ENCODE data around the gene TXLNB. TPM values are rescaled to one million over a fixed set of nuclear protein-coding genes. Genes with fewer than 3 reads are reported as not detected.
"Not testable (repeated sequence)": the region's sequence is repeated elsewhere in the genome, so short reads cannot be mapped to it uniquely, and the experiment has no call there.

Gene TXLNB
- total RNA-seq, 2 experiments from 2014 or later: 7.9 to 12.4 TPM

DNA sequence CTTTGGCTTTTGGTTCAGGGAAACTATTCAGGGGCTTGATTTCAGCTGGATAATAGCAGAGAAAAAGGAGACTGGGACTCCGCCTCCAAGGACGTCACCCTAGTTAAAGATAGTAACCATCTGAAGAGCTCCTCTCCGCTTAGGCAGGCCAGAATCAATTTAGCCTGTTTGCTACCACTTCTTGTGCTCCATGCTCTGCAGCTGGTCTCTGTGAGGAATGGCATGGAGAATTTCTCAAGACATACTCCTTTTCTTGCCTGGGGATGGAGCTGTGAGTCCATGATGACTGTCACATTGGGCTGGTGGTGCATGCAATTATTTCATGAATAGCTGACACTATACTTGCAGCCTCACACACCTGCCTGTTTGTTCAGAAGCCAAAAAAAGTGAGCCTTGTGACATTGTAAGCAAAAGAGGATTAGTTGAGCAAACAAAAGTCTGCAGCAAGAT is 61.4 kb downstream of the TXLNB start:
- ChIA-PET CTCF (ENCODE audit: unreplicated experiment) (interaction anchor here (0.5 to 1.6 kb wide), 9 partner anchors 10 to 1803 kb away, joined by 3 to 10 read pairs (median 5); no protein-coding TSS in a partner anchor), POLR2A (interaction anchor here (0.6 to 1.7 kb wide), 15 partner anchors 11 to 835 kb away, joined by 3 to 7 read pairs (median 4); partner anchors contain the start of gene CITED2)
- Histone ChIP-seq H3K36me3 (ENCODE audit: insufficient read depth, low read length) (peaks cover 16% of the 10 kb centered on the region), H3K4me1 (ENCODE audit: insufficient read depth, low read length, poor library complexity, severe bottlenecking) (peaks cover 26% of the 10 kb centered on the region), H2AFZ (ENCODE audit: low read length) (peak overlapping the region; percentile 54; the same call in 1 of the 2 replicates), H3K4me3 (ENCODE audit: low read depth, low read length, poor library complexity, severe bottlenecking) (no peak overlapping the region), H3K79me2 (ENCODE audit: insufficient read depth, low read depth, low read length) (no peaks in the 10 kb centered on the region), H3K9me3 (ENCODE audit: low read length) (peaks cover 32% of the 10 kb centered on the region), H3K9me2 (ENCODE audit: insufficient read depth, low read length) (no peaks in the 10 kb centered on the region), H3K27ac (ENCODE audit: low read depth, low read length, poor library complexity, severe bottlenecking) (peak overlapping the region; percentile 47), H3K4me2 (ENCODE audit: low read length) (peak overlapping the region; percentile 47), H4K20me1 (ENCODE audit: insufficient read depth, low read length) (no peaks in the 10 kb centered on the region)
- no TSS peak for BruUV-seq (replicated peaks)
- intact Hi-C loops (cut with micrococcal nuclease; ENCODE audit: unreplicated experiment): loop anchor here (1.0 kb wide), 2 partner anchors 134 to 140 kb away; no protein-coding TSS in a partner anchor
- TF ChIP-seq EZH2phosphoT487 (IDR thresholded peaks at IDR 0.05; ENCODE audit: borderline replicate concordance, low read depth, low read length): no peak
- TF ChIP-seq, protein P1, sequence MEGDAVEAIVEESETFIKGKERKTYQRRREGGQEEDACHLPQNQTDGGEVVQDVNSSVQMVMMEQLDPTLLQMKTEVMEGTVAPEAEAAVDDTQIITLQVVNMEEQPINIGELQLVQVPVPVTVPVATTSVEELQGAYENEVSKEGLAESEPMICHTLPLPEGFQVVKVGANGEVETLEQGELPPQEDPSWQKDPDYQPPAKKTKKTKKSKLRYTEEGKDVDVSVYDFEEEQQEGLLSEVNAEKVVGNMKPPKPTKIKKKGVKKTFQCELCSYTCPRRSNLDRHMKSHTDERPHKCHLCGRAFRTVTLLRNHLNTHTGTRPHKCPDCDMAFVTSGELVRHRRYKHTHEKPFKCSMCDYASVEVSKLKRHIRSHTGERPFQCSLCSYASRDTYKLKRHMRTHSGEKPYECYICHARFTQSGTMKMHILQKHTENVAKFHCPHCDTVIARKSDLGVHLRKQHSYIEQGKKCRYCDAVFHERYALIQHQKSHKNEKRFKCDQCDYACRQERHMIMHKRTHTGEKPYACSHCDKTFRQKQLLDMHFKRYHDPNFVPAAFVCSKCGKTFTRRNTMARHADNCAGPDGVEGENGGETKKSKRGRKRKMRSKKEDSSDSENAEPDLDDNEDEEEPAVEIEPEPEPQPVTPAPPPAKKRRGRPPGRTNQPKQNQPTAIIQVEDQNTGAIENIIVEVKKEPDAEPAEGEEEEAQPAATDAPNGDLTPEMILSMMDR (conservative IDR thresholded peaks at IDR 0.05; ENCODE audit: low read length): peak; percentile 74
- peak; percentile 77 for DNase-seq (ENCODE audit: low spot score)

DNA sequence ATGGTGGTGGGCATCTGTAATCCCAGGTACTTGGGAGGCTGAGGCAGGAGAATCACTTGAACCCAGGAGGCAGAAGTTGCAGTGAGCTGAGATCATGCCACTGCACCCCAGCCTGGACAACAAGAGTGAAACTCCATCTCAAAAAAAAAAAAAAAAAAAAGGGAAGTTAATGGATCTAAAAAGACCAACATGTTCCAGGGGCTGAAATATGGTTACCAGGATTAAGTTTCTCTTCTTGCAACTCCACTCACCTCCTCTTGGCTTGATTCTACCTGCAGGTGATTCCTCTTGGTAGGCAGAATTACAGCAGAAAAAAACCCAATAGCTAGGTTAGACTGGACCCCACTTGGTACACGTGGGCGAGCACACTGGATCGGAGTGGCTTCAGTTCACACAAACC is 63.4 kb downstream of the TXLNB start:
- H3K9me2 ChIP-seq (ENCODE audit: insufficient read depth, low read length); H4K20me1 ChIP-seq (ENCODE audit: insufficient read depth, low read length); CTCF ChIA-PET (ENCODE audit: unreplicated experiment); H3K79me2 ChIP-seq (ENCODE audit: insufficient read depth, low read depth, low read length); H2AFZ ChIP-seq (ENCODE audit: low read length); H3K27ac ChIP-seq (ENCODE audit: low read depth, low read length, poor library complexity, severe bottlenecking); intact Hi-C loops (cut with micrococcal nuclease; ENCODE audit: unreplicated experiment); BruUV-seq (replicated peaks); H3K4me2 ChIP-seq (ENCODE audit: low read length); H3K36me3 ChIP-seq (ENCODE audit: insufficient read depth, low read length); H3K4me3 ChIP-seq (ENCODE audit: low read depth, low read length, poor library complexity, severe bottlenecking): not testable (repeated sequence)
- POLR2A ChIA-PET: interaction anchor here (0.7 kb wide), 1 partner anchor 144 kb away, joined by 3 read pairs; no protein-coding TSS in a partner anchor
- Histone ChIP-seq H3K9me3 (ENCODE audit: low read length) (peaks cover 11% of the 10 kb centered on the region), H3K4me1 (ENCODE audit: insufficient read depth, low read length, poor library complexity, severe bottlenecking) (peaks cover 26% of the 10 kb centered on the region)
- DNase-seq (ENCODE audit: low spot score): peak; percentile 27

DNA sequence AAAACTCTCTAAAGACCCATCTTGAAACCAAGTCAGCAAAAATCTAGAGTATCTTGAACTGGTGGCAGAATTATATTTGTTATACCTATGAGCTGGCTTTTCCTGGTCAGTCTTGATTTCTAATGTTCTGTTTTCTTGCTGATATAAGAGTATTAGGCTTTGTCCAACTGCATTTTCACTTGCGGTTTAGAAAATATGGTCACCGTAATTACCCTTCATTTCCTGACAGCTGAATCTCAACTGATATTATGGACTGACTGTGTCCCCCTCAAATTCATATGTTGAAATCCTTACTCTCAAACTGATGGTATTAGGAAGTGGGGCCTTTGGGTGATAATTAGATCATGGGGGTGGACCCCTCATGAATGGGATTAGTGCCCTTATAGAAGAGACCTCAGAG is 72.1 kb downstream of the TXLNB start:
- Histone ChIP-seq H4K20me1 (ENCODE audit: insufficient read depth, low read length) (no peaks in the 10 kb centered on the region), H3K36me3 (ENCODE audit: insufficient read depth, low read length) (no peaks in the 10 kb centered on the region; the same call in 1 of the 2 replicates), H3K9me3 (ENCODE audit: low read length) (peaks cover 7% of the 10 kb centered on the region; the same call in 1 of the 2 replicates), H3K9me2 (ENCODE audit: insufficient read depth, low read length) (no peaks in the 10 kb centered on the region), H3K79me2 (ENCODE audit: insufficient read depth, low read depth, low read length) (no peaks in the 10 kb centered on the region), H3K27ac (ENCODE audit: low read depth, low read length, poor library complexity, severe bottlenecking) (peak overlapping the region; percentile 63), H3K4me3 (ENCODE audit: low read depth, low read length, poor library complexity, severe bottlenecking) (peak overlapping the region; percentile 60), H3K4me1 (ENCODE audit: insufficient read depth, low read length, poor library complexity, severe bottlenecking) (peaks cover 26% of the 10 kb centered on the region), H2AFZ (ENCODE audit: low read length) (peak overlapping the region; percentile 63; the same call in 1 of the 2 replicates), H3K4me2 (ENCODE audit: low read length) (peak overlapping the region; percentile 65)
- no peak for TF ChIP-seq EZH2phosphoT487 (IDR thresholded peaks at IDR 0.05; ENCODE audit: borderline replicate concordance, low read depth, low read length)
- TF ChIP-seq, protein P1 (conservative IDR thresholded peaks at IDR 0.05; ENCODE audit: low read length): no peak
- CTCF ChIA-PET (ENCODE audit: unreplicated experiment): interaction anchor here (0.6 to 1.6 kb wide), 16 partner anchors 10 to 212 kb away, joined by 3 to 19 read pairs (median 4); partner anchors contain the start of gene CITED2
- DNase-seq (ENCODE audit: low spot score): peak; percentile 37
- BruUV-seq (replicated peaks): TSS peak; percentile 96
- POLR2A ChIA-PET: interaction anchor here (0.8 to 4.4 kb wide), 16 partner anchors 11 to 159 kb away, joined by 3 to 27 read pairs (median 5); partner anchors contain the start of genes CITED2 and TXLNB
- intact Hi-C loops (cut with micrococcal nuclease; ENCODE audit: unreplicated experiment): loop anchor here (1.0 to 2.0 kb wide), 3 partner anchors 94 to 403 kb away; no protein-coding TSS in a partner anchor

Measured in OCI-LY7 (cell line).